SK-N-SH treated with all-trans-retinoic acid at 6 μM for 48 hours (cell line): ENCODE data around the gene MRGPRE.

Source experiments
- ARNTL ChIP-seq: fragments of 450-650 bp; formaldehyde crosslinking; IDR thresholded peaks from 2 replicates; pipeline ENCODE4 v1.5.0; 2020; ENCODE audit warnings: low read depth, mild to moderate bottlenecking, moderate library complexity, borderline replicate concordance
- CSDC2 ChIP-seq: fragments of 250-450 bp; sonication (Bioruptor Pico); IDR thresholded peaks from 2 replicates; pipeline ENCODE4 v1.5.0; 2020; ENCODE audit warnings: mild to moderate bottlenecking, moderate library complexity
- ISL1 ChIP-seq: fragments of 250-450 bp; sonication (Bioruptor Pico); IDR thresholded peaks from 2 replicates; pipeline ENCODE4 v2.1.2; 2022; ENCODE audit warnings: mild to moderate bottlenecking, moderate library complexity
- OSR1 ChIP-seq: fragments of 250-450 bp; sonication (Bioruptor Pico); IDR thresholded peaks from 2 replicates; pipeline ENCODE4 v1.8.0; 2022; ENCODE audit warnings: moderate library complexity, mild to moderate bottlenecking, inconsistent platforms
- PPARA ChIP-seq: fragments of 250-450 bp; sonication (Bioruptor Pico); IDR thresholded peaks from 2 replicates; pipeline ENCODE4 v1.5.0; 2020; ENCODE audit warnings: mild to moderate bottlenecking, borderline replicate concordance
- RARB ChIP-seq: fragments of 250-450 bp; sonication (Bioruptor Pico); IDR thresholded peaks from 2 replicates; pipeline ENCODE4 v1.8.0; 2021; ENCODE audit warnings: mild to moderate bottlenecking, moderate library complexity
- SNAI2 ChIP-seq: fragments of 250-450 bp; sonication (Bioruptor Pico); IDR thresholded peaks from 2 replicates; pipeline ENCODE4 v1.5.0; 2020; ENCODE audit warnings: mild to moderate bottlenecking, moderate library complexity
- ZC3H10 ChIP-seq: fragments of 250-450 bp; sonication (Bioruptor Pico); IDR thresholded peaks from 2 replicates; pipeline ENCODE4 v1.5.1; 2021; ENCODE audit warnings: mild to moderate bottlenecking, moderate library complexity
- ZFP30 ChIP-seq: fragments of 450-650 bp; formaldehyde crosslinking; IDR thresholded peaks from 2 replicates; pipeline ENCODE4 v1.5.0; 2022; ENCODE audit warnings: mild to moderate bottlenecking, moderate library complexity
- ZNF8 ChIP-seq: fragments of 450-650 bp; formaldehyde crosslinking; IDR thresholded peaks from 2 replicates; pipeline ENCODE4 v1.5.0; 2020; ENCODE audit warnings: mild to moderate bottlenecking, moderate library complexity
- TF ChIP-seq, protein P1 (sequence below): fragments of 250-450 bp; sonication (Bioruptor Pico); IDR thresholded peaks from 2 replicates; pipeline ENCODE4 v1.5.1; 2020; ENCODE audit warnings: low read depth, mild to moderate bottlenecking, moderate library complexity
- TF ChIP-seq, protein P2 (sequence below): fragments of 250-450 bp; sonication (Bioruptor Pico); IDR thresholded peaks from 2 replicates; pipeline ENCODE4 v1.5.1; 2021; ENCODE audit warnings: mild to moderate bottlenecking, moderate library complexity
- TF ChIP-seq, protein P3 (sequence below): fragments of 250-450 bp; sonication (Bioruptor Pico); IDR thresholded peaks from 2 replicates; pipeline ENCODE4 v1.8.0; 2020; ENCODE audit warnings: mild to moderate bottlenecking, moderate library complexity, borderline replicate concordance
- TF ChIP-seq, protein P4 (sequence below): fragments of 250-450 bp; sonication (Bioruptor Pico); IDR thresholded peaks from 2 replicates; pipeline ENCODE4 v1.5.0; 2020; ENCODE audit warnings: mild to moderate bottlenecking, moderate library complexity

DNA sequence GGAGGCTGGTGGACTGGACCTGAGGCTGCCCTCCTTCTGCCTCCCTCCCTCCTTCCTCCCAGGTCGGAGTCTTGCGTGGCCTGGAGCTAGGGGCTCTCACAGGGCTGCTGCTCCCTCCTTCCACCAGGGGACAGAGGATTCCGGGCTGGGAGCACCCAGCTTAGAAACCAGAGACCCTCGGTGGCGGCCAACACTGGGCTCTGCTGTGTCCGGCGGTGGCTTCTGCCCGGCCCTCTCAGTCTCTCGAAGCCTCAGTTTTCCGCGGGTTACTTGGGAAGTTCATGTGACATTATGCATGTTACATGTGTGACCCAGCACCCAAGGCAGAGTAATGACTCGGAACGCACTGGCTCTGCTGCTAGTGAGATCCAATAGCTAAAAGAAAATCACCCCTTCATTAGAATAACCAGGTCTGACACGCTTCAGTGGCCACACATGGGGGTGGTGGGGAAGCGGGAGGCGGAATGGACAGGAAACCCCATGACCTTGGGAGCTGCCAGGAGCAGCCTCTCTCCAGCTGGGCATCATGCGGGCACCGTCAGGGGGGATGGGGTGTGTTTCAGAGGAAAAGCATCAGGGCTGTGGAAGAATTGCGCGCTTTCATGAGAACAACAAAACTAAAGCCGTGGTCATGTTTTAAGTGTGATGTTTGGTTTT lies 7.7 kb downstream of the MRGPRE start:
- TF ChIP-seq, protein P1, sequence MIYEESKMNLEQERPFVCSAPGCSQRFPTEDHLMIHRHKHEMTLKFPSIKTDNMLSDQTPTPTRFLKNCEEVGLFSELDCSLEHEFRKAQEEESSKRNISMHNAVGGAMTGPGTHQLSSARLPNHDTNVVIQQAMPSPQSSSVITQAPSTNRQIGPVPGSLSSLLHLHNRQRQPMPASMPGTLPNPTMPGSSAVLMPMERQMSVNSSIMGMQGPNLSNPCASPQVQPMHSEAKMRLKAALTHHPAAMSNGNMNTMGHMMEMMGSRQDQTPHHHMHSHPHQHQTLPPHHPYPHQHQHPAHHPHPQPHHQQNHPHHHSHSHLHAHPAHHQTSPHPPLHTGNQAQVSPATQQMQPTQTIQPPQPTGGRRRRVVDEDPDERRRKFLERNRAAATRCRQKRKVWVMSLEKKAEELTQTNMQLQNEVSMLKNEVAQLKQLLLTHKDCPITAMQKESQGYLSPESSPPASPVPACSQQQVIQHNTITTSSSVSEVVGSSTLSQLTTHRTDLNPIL (CRISPR knock-in tag), result no peak
- TF ChIP-seq ARNTL (CRISPR knock-in tag), result no peak
- TF ChIP-seq, protein P2, sequence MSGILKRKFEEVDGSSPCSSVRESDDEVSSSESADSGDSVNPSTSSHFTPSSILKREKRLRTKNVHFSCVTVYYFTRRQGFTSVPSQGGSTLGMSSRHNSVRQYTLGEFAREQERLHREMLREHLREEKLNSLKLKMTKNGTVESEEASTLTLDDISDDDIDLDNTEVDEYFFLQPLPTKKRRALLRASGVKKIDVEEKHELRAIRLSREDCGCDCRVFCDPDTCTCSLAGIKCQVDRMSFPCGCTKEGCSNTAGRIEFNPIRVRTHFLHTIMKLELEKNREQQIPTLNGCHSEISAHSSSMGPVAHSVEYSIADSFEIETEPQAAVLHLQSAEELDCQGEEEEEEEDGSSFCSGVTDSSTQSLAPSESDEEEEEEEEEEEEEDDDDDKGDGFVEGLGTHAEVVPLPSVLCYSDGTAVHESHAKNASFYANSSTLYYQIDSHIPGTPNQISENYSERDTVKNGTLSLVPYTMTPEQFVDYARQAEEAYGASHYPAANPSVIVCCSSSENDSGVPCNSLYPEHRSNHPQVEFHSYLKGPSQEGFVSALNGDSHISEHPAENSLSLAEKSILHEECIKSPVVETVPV (CRISPR knock-in tag), result no peak
- TF ChIP-seq ZNF8, result no peak
- TF ChIP-seq SNAI2, result no peak
- TF ChIP-seq CSDC2, result no peak
- TF ChIP-seq, protein P3, sequence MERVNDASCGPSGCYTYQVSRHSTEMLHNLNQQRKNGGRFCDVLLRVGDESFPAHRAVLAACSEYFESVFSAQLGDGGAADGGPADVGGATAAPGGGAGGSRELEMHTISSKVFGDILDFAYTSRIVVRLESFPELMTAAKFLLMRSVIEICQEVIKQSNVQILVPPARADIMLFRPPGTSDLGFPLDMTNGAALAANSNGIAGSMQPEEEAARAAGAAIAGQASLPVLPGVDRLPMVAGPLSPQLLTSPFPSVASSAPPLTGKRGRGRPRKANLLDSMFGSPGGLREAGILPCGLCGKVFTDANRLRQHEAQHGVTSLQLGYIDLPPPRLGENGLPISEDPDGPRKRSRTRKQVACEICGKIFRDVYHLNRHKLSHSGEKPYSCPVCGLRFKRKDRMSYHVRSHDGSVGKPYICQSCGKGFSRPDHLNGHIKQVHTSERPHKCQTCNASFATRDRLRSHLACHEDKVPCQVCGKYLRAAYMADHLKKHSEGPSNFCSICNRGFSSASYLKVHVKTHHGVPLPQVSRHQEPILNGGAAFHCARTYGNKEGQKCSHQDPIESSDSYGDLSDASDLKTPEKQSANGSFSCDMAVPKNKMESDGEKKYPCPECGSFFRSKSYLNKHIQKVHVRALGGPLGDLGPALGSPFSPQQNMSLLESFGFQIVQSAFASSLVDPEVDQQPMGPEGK, result no peak
- no peak for TF ChIP-seq OSR1 (CRISPR knock-in tag)
- TF ChIP-seq, protein P4, sequence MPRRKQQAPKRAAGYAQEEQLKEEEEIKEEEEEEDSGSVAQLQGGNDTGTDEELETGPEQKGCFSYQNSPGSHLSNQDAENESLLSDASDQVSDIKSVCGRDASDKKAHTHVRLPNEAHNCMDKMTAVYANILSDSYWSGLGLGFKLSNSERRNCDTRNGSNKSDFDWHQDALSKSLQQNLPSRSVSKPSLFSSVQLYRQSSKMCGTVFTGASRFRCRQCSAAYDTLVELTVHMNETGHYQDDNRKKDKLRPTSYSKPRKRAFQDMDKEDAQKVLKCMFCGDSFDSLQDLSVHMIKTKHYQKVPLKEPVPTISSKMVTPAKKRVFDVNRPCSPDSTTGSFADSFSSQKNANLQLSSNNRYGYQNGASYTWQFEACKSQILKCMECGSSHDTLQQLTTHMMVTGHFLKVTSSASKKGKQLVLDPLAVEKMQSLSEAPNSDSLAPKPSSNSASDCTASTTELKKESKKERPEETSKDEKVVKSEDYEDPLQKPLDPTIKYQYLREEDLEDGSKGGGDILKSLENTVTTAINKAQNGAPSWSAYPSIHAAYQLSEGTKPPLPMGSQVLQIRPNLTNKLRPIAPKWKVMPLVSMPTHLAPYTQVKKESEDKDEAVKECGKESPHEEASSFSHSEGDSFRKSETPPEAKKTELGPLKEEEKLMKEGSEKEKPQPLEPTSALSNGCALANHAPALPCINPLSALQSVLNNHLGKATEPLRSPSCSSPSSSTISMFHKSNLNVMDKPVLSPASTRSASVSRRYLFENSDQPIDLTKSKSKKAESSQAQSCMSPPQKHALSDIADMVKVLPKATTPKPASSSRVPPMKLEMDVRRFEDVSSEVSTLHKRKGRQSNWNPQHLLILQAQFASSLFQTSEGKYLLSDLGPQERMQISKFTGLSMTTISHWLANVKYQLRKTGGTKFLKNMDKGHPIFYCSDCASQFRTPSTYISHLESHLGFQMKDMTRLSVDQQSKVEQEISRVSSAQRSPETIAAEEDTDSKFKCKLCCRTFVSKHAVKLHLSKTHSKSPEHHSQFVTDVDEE (CRISPR knock-in tag), result no peak
- no peak for TF ChIP-seq ZC3H10
- TF ChIP-seq RARB (CRISPR knock-in tag), result no peak
- TF ChIP-seq ISL1 (CRISPR knock-in tag), result no peak
- TF ChIP-seq ZFP30 (CRISPR knock-in tag), result no peak
- TF ChIP-seq PPARA (CRISPR knock-in tag), result no peak
